Activated CD4-positive, CD25-positive, alpha-beta regulatory T cell (primary cell): ENCODE measurements around the gene SREBF2.

ENCODE experiments used
- DNase-seq, 4 experiments: peaks; one replicate each; lab custom pipeline; 2025; lab: John Stamatoyannopoulos, UW

Gene SREBF2

GRCh38 chr22:41908411-41909309, 75.8 kb downstream of the SREBF2 start:
- no peak for DNase-seq

- DNase-seq, result no peak
Observed at GRCh38 chr22:41909310-41910049, 76.6 kb downstream of the SREBF2 start.

- no peak for DNase-seq
Observed at GRCh38 chr22:41910050-41911000, 77.4 kb downstream of the SREBF2 start.

GRCh38 chr22:41911001-41911611, 78.2 kb downstream of the SREBF2 start:
- DNase-seq, result no peak

- DNase-seq, result no peak
Observed at GRCh38 chr22:41912338-41913039, 79.6 kb downstream of the SREBF2 start.

- no peak for DNase-seq
Observed at GRCh38 chr22:41913040-41913719, 80.3 kb downstream of the SREBF2 start.

- no peak for DNase-seq
Observed at GRCh38 chr22:41913842-41914534, 81.1 kb downstream of the SREBF2 start.

- DNase-seq, result no peak
Observed at GRCh38 chr22:41914611-41915034, 81.7 kb downstream of the SREBF2 start.

- peak in 3 of 4 experiments; percentile 34 to 45 (median 40) for DNase-seq
Observed at GRCh38 chr22:41915035-41915785, 82.3 kb downstream of the SREBF2 start, which contains the start of gene SHISA8. Gene SHISA8, minus strand, starts transcription at chr22:41915074. Its CDS starts 407 bp downstream, at chr22:41914667.

GRCh38 chr22:41915786-41916493, 83.0 kb downstream of the SREBF2 start:
- DNase-seq, result no peak

GRCh38 chr22:41916745-41917358, 83.9 kb downstream of the SREBF2 start:
- no peak for DNase-seq

- no peak for DNase-seq
Observed at GRCh38 chr22:41917375-41917902, 84.5 kb downstream of the SREBF2 start.

GRCh38 chr22:41917903-41918791, 85.2 kb downstream of the SREBF2 start:
- no peak for DNase-seq

GRCh38 chr22:41919357-41920224, 86.7 kb downstream of the SREBF2 start:
- no peak for DNase-seq

- no peak for DNase-seq
Observed at GRCh38 chr22:41920271-41920976, 87.5 kb downstream of the SREBF2 start.
